Right lung (tissue), 5 donors: ENCODE measurements around the gene CDH10. TPM values are rescaled to one million over a fixed set of nuclear protein-coding genes. Genes with fewer than 3 reads are reported as not detected.

Experiments
- DNase-seq, 2 donors: peaks; one replicate each; pipeline ENCODE4 v3.0.0-alpha.2; 2013
- polyA plus RNA-seq, 5 donors: library from polyadenylated mRNA; unstranded; fragments of 120-200 nt; gene quantifications; one replicate each; pipeline versions ENCODE4 v1.2.1 to v1.2.3, GENCODE V29; 2013; ENCODE audit warnings: inconsistent platforms in 1 of 5, low replicate concordance in 1 of 5; ENCODE audit not compliant: insufficient read length in 5 of 5, insufficient read depth in 1 of 5

Gene CDH10
- polyA plus RNA-seq, 5 donors = 1.7 to 4.8 (median 1.8) TPM

GRCh38 chr5:24602188-24602587 lies 42.6 kb downstream of the CDH10 start:
- no peak for DNase-seq

GRCh38 chr5:24598956-24599355 lies 45.8 kb downstream of the CDH10 start:
- no peak for DNase-seq

- DNase-seq = no peak
Observed at GRCh38 chr5:24595329-24595728, 49.4 kb downstream of the CDH10 start.

- DNase-seq = no peak
Observed at GRCh38 chr5:24591426-24591825, 53.4 kb downstream of the CDH10 start.

GRCh38 chr5:24589566-24589965 lies 55.2 kb downstream of the CDH10 start:
- no peak for DNase-seq

GRCh38 chr5:24585751-24586150 lies 59.0 kb downstream of the CDH10 start:
- DNase-seq = no peak

- DNase-seq = no peak
Observed at GRCh38 chr5:24571302-24571701, 73.5 kb downstream of the CDH10 start.

- DNase-seq = no peak
Observed at GRCh38 chr5:24566933-24567332, 77.8 kb downstream of the CDH10 start.

- DNase-seq = no peak
Observed at GRCh38 chr5:24555229-24555628, 89.5 kb downstream of the CDH10 start.

GRCh38 chr5:24547132-24547531 lies 97.6 kb downstream of the CDH10 start:
- DNase-seq = no peak

- peak; percentile 39 to 51 for DNase-seq
Observed at GRCh38 chr5:24539613-24540012, 105.2 kb downstream of the CDH10 start.

GRCh38 chr5:24538346-24538745 lies 106.4 kb downstream of the CDH10 start:
- no peak for DNase-seq

- DNase-seq = no peak
Observed at GRCh38 chr5:24535646-24536045, 109.1 kb downstream of the CDH10 start.

- no peak for DNase-seq
Observed at GRCh38 chr5:24530906-24531305, 113.9 kb downstream of the CDH10 start.

GRCh38 chr5:24525414-24525813 lies 119.4 kb downstream of the CDH10 start:
- DNase-seq = no peak

- no peak for DNase-seq
Observed at GRCh38 chr5:24512423-24512822, 132.4 kb downstream of the CDH10 start.

GRCh38 chr5:24510523-24510988 lies 134.2 kb downstream of the CDH10 start:
- no peak for DNase-seq

- no peak for DNase-seq
Observed at GRCh38 chr5:24509943-24510342, 134.8 kb downstream of the CDH10 start.

GRCh38 chr5:24505258-24505657 lies 139.5 kb downstream of the CDH10 start:
- no peak for DNase-seq

- DNase-seq = no peak
Observed at GRCh38 chr5:24497591-24498157, 147.1 kb downstream of the CDH10 start.

GRCh38 chr5:24497145-24497544 lies 147.6 kb downstream of the CDH10 start:
- no peak for DNase-seq

GRCh38 chr5:24496268-24496667 lies 148.5 kb downstream of the CDH10 start:
- DNase-seq = no peak

GRCh38 chr5:24492229-24492628 lies 152.5 kb downstream of the CDH10 start:
- DNase-seq = no peak

GRCh38 chr5:24491490-24491889 lies 153.3 kb downstream of the CDH10 start:
- DNase-seq = no peak
